Osteoblast (primary cell): ENCODE measurements around the gene DUOX1. TPM values are rescaled to one million over a fixed set of nuclear protein-coding genes. Genes with fewer than 3 reads are reported as not detected.

ENCODE experiments used
- DNase-seq: peaks from one replicate; pipeline ENCODE4 v3.0.0; 2011; ENCODE audit warnings: low spot score, mixed read lengths; ENCODE audit not compliant: insufficient read length; ENCODE audit errors: missing footprints
- H2AFZ ChIP-seq: 2 replicates; pipeline ENCODE4 v1.6.0; 2011; ENCODE audit warnings: mild to moderate bottlenecking, low read length
- H3K27ac ChIP-seq: 2 replicates; pipeline ENCODE4 v1.5.1; 2011; ENCODE audit warnings: mild to moderate bottlenecking, low read depth, low read length, moderate library complexity
- H3K27me3 ChIP-seq: 2 replicates; pipeline ENCODE4 v1.6.0; 2012; ENCODE audit warnings: mild to moderate bottlenecking, control low read depth, inconsistent platforms, low read length, moderate library complexity; ENCODE audit not compliant: insufficient read depth
- H3K36me3 ChIP-seq: 2 replicates; pipeline ENCODE4 v1.5.1; 2011; ENCODE audit warnings: mild to moderate bottlenecking, low read length, control low read depth, moderate library complexity; ENCODE audit not compliant: insufficient read depth
- H3K4me1 ChIP-seq: 2 replicates; pipeline ENCODE4 v1.5.1; 2011; ENCODE audit warnings: mild to moderate bottlenecking, low read length, control low read depth, moderate library complexity; ENCODE audit not compliant: insufficient read depth
- H3K4me2 ChIP-seq: 2 replicates; pipeline ENCODE4 v1.6.0; 2011; ENCODE audit warnings: mild to moderate bottlenecking, low read length; ENCODE audit not compliant: insufficient read depth
- H3K4me3 ChIP-seq: fragments of 200-600 bp; sonication (generic); 3 replicates; pipeline ENCODE4 v1.5.1; 2012; ENCODE audit warnings: mild to moderate bottlenecking, low read length, inconsistent platforms; ENCODE audit not compliant: insufficient read depth
- H3K79me2 ChIP-seq: 2 replicates; pipeline ENCODE4 v1.6.0; 2012; ENCODE audit warnings: mild to moderate bottlenecking, low read length, control low read depth, inconsistent platforms; ENCODE audit not compliant: insufficient read depth
- H3K9me3 ChIP-seq: 2 replicates; pipeline ENCODE4 v1.5.1; 2011; ENCODE audit warnings: low read depth, low read length, control low read depth
- H4K20me1 ChIP-seq: 2 replicates; pipeline ENCODE4 v1.6.0; 2012; ENCODE audit warnings: mild to moderate bottlenecking, low read length, control low read depth; ENCODE audit not compliant: insufficient read depth
- CTCF ChIP-seq: IDR thresholded peaks from 2 replicates; pipeline ENCODE4 v1.5.1; 2011; ENCODE audit warnings: mild to moderate bottlenecking, low read depth, low read length, moderate library complexity; ENCODE audit errors: extremely low read depth
- total RNA-seq: library from RNA; depleted of rRNA; stranded (reverse); fragments of >200 nt; gene quantifications from 2 replicates; pipeline ENCODE4 v1.2.3, GENCODE V29; 2012

DUOX1 gene
- total RNA-seq, 1 donor, result under 0.01 TPM

GRCh38 chr15:45128971-45129639, 689 bp upstream of the DUOX1 start:
- Histone ChIP-seq H3K4me2 (peak overlapping the region; percentile 16), H3K27ac (no peak overlapping the region), H3K9me3 (no peaks in the 10 kb centered on the region), H3K79me2 (no peaks in the 10 kb centered on the region), H4K20me1 (no peaks in the 10 kb centered on the region), H3K4me1 (no peaks in the 10 kb centered on the region), H3K36me3 (no peaks in the 10 kb centered on the region), H3K4me3 (no peak overlapping the region), H2AFZ (peak overlapping the region; percentile 26), H3K27me3 (peaks cover 75% of the 10 kb centered on the region)
- TF ChIP-seq CTCF, result no peak
- DNase-seq, result peak; percentile 56

GRCh38 chr15:45130291-45131000, 652 bp downstream of the DUOX1 start:
- Histone ChIP-seq H3K4me2 (no peak overlapping the region), H3K27me3 (peaks cover 84% of the 10 kb centered on the region), H3K4me3 (no peak overlapping the region), H3K79me2 (no peaks in the 10 kb centered on the region), H2AFZ (no peak overlapping the region), H4K20me1 (no peaks in the 10 kb centered on the region), H3K9me3 (no peaks in the 10 kb centered on the region), H3K36me3 (no peaks in the 10 kb centered on the region), H3K27ac (no peak overlapping the region), H3K4me1 (no peaks in the 10 kb centered on the region)
- TF ChIP-seq CTCF, result no peak
- DNase-seq, result peak; percentile 85

- peaks cover 82% of the 10 kb centered on the region for H3K27me3 ChIP-seq
- H3K4me3 ChIP-seq, result no peak overlapping the region
- H3K9me3 ChIP-seq, result no peaks in the 10 kb centered on the region
- H3K27ac ChIP-seq, result no peak overlapping the region
- TF ChIP-seq CTCF, result no peak
- DNase-seq, result no peak
- H2AFZ ChIP-seq, result no peak overlapping the region
- no peaks in the 10 kb centered on the region for H4K20me1 ChIP-seq
- no peaks in the 10 kb centered on the region for H3K36me3 ChIP-seq
- no peaks in the 10 kb centered on the region for H3K4me1 ChIP-seq
- no peak overlapping the region for H3K4me2 ChIP-seq
- no peaks in the 10 kb centered on the region for H3K79me2 ChIP-seq
Measured at GRCh38 chr15:45131510-45131909, 1.7 kb downstream of the DUOX1 start.

- no peaks in the 10 kb centered on the region for H3K9me3 ChIP-seq
- no peak for TF ChIP-seq CTCF
- H2AFZ ChIP-seq, result no peak overlapping the region
- H4K20me1 ChIP-seq, result no peaks in the 10 kb centered on the region
- no peaks in the 10 kb centered on the region for H3K4me1 ChIP-seq
- H3K4me3 ChIP-seq, result no peak overlapping the region
- peaks cover 85% of the 10 kb centered on the region for H3K27me3 ChIP-seq
- H3K36me3 ChIP-seq, result no peaks in the 10 kb centered on the region
- H3K79me2 ChIP-seq, result no peaks in the 10 kb centered on the region
- H3K4me2 ChIP-seq, result no peak overlapping the region
- DNase-seq, result peak; percentile 70
- no peak overlapping the region for H3K27ac ChIP-seq
Measured at GRCh38 chr15:45132844-45133560, 3.2 kb downstream of the DUOX1 start.
